Measurements from ENCODE around the gene MAD1L1.

MAD1L1 gene

DNA sequence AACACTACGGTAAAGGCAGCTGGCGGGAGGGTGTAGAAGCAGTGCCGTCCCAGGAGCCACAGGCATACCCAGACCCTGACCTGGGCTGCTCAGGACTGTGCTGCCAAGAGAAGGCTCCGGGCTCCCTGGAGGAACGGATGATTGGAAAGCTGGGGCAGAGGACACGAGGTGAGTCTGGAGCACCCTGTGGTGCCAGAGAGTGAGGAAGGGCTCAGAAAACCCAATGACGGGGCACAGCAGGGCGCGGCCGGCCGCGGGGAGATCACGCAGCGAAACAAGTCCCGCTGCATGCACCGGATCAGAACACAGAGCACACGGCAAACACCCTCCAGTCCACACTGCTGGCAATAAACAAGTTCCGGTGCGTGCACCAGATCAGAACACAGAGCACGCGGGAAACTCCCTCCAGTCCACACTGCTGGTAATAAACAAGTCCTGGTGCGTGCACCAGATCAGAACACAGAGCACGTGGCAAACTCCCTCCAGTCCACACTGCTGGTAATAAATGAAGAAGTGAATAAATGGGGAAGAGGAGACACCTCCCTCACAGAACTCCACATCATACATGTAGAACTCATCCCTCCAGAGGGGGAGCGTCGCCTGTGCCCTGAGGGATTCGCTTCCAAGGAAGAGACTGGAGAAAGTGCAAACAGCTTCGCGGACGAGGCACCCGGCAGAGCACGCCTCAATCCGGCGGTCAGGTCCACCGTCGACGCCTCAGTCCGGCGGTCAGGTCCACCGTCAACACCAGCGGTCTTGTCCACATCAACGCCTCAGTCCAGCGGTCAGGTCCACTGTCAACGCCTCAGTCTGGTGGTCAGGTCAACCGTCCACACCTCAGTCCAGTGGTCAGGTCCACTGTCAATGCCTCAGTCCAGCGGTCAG lies 265.0 kb downstream of the MAD1L1 start:
- Histone ChIP-seq H3K9me3 (ENCODE audit: control insufficient read depth, low read length) (no peaks in the 10 kb centered on the region), H3K36me3 (ENCODE audit: control insufficient read depth, insufficient read depth, low read length) (peaks cover 3% of the 10 kb centered on the region)
- no peak for DNase-seq

DNA sequence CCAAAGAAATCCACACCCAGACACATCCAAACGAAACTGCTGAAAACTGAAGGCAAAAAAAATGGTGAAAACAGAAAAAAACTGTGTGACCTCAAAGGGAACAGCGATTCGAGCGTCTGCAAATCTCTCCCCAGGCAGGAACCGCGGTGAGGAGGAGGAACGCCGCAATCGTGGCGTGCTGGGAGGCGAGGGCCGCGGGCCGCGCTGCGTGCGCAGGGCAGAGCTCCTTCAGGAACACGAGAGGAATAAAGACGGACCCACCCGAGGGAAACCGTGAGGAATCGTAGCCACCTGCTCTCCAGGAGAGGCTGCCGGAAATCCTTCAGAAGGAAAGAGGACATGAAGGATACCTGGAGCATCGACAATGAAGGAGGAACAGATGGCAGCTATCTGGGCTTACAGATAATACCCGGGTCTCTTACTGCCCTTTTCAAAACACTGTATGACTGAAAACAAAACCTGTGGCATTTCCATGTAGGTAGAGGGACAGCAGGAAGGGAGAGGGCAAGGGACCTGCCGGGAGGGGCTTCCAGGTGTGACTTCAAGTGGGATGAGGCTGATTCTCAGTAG lies 266.0 kb downstream of the MAD1L1 start:
- no peak for DNase-seq
- Histone ChIP-seq H3K4me1 (ENCODE audit: control insufficient read depth, insufficient read depth, low read length, poor library complexity, severe bottlenecking) (no peaks in the 10 kb centered on the region), H3K36me3 (ENCODE audit: control insufficient read depth, insufficient read depth, low read length) (peaks cover 3% of the 10 kb centered on the region), H3K4me3 (ENCODE audit: insufficient read depth, low read depth, low read length, poor library complexity, severe bottlenecking) (no peak overlapping the region), H3K27me3 (replicated peaks; ENCODE audit: control insufficient read depth, insufficient read depth, low read length, poor library complexity, severe bottlenecking) (no peaks in the 10 kb centered on the region), H3K9me3 (ENCODE audit: control insufficient read depth, low read length) (no peaks in the 10 kb centered on the region), H3K27ac (ENCODE audit: insufficient read depth, low read length, poor library complexity, severe bottlenecking) (no peak overlapping the region)

More for the DNA sequence above, 265.0 kb downstream of the MAD1L1 start:
- no peaks in the 10 kb centered on the region for H3K4me1 ChIP-seq (ENCODE audit: control insufficient read depth, insufficient read depth, low read length, poor library complexity, severe bottlenecking)
- no peak overlapping the region for H3K4me3 ChIP-seq (ENCODE audit: insufficient read depth, low read depth, low read length, poor library complexity, severe bottlenecking)
- H3K27ac ChIP-seq (ENCODE audit: insufficient read depth, low read length, poor library complexity, severe bottlenecking): no peak overlapping the region
- H3K27me3 ChIP-seq (replicated peaks; ENCODE audit: control insufficient read depth, insufficient read depth, low read length, poor library complexity, severe bottlenecking): no peaks in the 10 kb centered on the region

DNA sequence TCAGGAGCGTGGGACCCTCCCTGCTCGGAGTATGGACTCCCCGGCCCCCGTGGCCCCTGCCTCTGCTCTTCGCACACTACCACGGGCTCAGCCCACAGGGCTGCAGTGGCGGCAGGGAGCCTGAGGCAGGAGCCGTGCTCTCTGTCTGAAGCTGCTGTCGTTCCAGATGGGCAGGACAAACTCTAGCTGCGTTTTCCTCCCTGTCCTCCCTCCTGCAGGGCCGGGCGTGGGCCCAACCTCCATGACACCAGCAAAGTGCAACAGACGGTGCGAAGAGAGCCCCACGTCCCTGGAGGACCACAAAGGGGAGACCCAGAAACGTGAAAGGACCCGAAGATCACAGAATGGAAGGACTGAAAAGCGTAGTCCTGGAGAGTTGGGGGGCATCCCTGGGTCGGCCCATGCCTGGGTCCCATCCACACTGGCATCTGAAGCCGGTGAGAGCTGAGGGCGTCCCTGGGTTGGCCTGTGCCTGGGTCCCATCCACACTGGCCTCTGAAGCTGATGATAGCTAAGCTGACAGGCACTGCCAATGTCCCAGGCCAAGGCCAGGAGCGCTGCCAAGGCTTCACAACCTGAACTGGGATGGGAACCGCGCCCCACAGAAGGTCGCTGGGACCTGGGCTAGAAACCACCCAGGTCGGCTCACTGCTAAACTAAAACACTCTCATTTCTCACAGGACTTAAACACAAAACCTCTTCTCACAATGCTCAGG lies 267.0 kb downstream of the MAD1L1 start:
- Histone ChIP-seq H3K27ac (ENCODE audit: insufficient read depth, low read length, poor library complexity, severe bottlenecking) (no peak overlapping the region), H3K9me3 (ENCODE audit: control insufficient read depth, low read length) (no peaks in the 10 kb centered on the region), H3K4me3 (ENCODE audit: insufficient read depth, low read depth, low read length, poor library complexity, severe bottlenecking) (no peak overlapping the region), H3K4me1 (ENCODE audit: control insufficient read depth, insufficient read depth, low read length, poor library complexity, severe bottlenecking) (no peaks in the 10 kb centered on the region), H3K27me3 (replicated peaks; ENCODE audit: control insufficient read depth, insufficient read depth, low read length, poor library complexity, severe bottlenecking) (no peaks in the 10 kb centered on the region), H3K36me3 (ENCODE audit: control insufficient read depth, insufficient read depth, low read length) (peaks cover 3% of the 10 kb centered on the region)
- no peak for DNase-seq

DNA sequence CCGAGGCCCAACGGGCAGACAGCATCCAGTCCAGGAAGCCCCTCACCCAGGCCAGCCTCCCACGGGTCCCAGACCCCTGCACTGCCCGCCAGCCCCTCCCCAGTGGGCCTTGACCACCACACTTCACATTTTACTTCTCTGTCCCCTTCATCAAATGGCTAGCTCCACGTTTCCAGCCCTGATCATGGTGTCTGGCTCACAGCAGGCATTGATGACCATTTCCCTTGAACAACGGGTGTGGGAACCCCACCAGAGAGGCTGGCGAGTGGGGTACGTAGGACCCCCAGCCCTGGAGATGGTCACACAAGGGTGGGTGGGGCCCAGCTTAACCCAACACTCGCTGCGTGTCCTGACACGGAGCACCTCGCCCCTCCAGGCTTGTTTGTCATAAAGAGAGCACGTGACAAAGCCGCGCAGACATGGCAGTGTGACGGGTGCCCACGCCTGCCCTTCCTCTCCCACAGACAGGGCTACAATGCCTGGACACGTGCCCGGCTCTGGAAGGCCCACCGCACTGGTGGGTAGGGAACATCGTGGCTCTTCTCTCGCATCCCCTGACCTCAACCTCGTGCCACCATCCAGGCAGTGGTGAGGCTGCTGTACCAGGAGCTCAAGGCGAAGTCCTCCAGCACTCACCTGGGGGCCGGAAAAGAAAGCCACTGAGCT lies 267.7 kb downstream of the MAD1L1 start:
- Histone ChIP-seq H3K27me3 (replicated peaks; ENCODE audit: control insufficient read depth, insufficient read depth, low read length, poor library complexity, severe bottlenecking) (no peaks in the 10 kb centered on the region), H3K27ac (ENCODE audit: insufficient read depth, low read length, poor library complexity, severe bottlenecking) (no peak overlapping the region), H3K4me1 (ENCODE audit: control insufficient read depth, insufficient read depth, low read length, poor library complexity, severe bottlenecking) (no peaks in the 10 kb centered on the region), H3K4me3 (ENCODE audit: insufficient read depth, low read depth, low read length, poor library complexity, severe bottlenecking) (no peak overlapping the region), H3K36me3 (ENCODE audit: control insufficient read depth, insufficient read depth, low read length) (peaks cover 3% of the 10 kb centered on the region), H3K9me3 (ENCODE audit: control insufficient read depth, low read length) (no peaks in the 10 kb centered on the region)
- DNase-seq: no peak

DNA sequence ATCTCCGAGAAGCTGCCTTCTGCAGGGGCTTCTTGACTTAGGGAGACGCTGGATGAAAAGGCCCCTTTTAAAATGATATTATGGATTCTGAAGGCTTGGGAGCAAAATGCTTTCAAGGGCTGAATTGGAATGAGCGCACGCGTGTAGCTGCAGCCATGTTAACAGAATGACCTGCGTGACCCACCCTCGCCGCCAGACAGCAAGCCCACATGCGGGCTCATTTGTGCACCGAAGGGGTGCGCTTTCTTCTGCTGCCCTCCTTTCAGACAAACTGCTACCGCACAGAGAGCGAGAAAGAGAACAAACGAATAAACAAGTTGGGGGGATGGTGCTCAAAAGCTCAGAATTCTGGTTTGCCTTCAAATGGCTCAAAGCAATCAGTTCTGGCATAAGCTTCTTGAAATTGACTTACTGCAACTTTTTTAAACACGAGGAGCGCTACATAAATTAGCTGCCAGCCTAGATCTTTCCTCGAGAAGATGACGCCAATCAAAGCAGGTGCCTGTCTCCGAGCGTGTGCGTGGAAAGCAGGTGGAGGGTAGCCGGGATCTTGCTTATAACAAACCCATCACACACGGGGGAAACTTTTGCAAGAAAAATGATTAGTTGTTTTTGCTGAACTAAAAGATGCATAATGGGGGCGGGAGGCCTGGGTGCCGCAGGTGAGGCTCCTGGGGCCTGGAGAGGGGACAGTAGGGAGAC lies 268.4 kb downstream of the MAD1L1 start:
- DNase-seq: no peak
- Histone ChIP-seq H3K27ac (ENCODE audit: insufficient read depth, low read length, poor library complexity, severe bottlenecking) (no peak overlapping the region), H3K36me3 (ENCODE audit: control insufficient read depth, insufficient read depth, low read length) (peaks cover 3% of the 10 kb centered on the region), H3K4me3 (ENCODE audit: insufficient read depth, low read depth, low read length, poor library complexity, severe bottlenecking) (no peak overlapping the region), H3K27me3 (replicated peaks; ENCODE audit: control insufficient read depth, insufficient read depth, low read length, poor library complexity, severe bottlenecking) (no peaks in the 10 kb centered on the region), H3K4me1 (ENCODE audit: control insufficient read depth, insufficient read depth, low read length, poor library complexity, severe bottlenecking) (no peaks in the 10 kb centered on the region), H3K9me3 (ENCODE audit: control insufficient read depth, low read length) (no peaks in the 10 kb centered on the region)

DNA sequence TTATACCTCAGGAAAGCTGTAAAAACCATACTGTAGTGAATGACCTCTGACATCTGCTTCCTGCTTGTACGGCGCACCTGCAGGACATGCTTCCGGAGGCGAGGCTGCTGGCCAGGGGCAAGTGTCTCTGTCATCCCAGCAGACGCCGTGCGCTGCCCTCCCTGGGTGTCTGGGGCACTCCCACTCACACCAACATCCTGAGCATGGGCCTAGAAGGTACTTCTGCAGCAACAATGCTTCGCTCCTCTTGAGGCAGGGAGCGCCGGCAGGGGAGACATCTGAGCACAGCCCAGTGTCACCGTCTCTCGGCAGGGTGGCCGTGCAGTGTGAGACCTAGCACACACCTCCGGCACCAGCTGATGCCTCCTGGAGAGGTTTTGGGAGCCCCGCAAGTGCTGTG lies 269.2 kb downstream of the MAD1L1 start:
- Histone ChIP-seq H3K27me3 (replicated peaks; ENCODE audit: control insufficient read depth, insufficient read depth, low read length, poor library complexity, severe bottlenecking) (no peaks in the 10 kb centered on the region), H3K27ac (ENCODE audit: insufficient read depth, low read length, poor library complexity, severe bottlenecking) (no peak overlapping the region), H3K4me3 (ENCODE audit: insufficient read depth, low read depth, low read length, poor library complexity, severe bottlenecking) (no peak overlapping the region)

DNA sequence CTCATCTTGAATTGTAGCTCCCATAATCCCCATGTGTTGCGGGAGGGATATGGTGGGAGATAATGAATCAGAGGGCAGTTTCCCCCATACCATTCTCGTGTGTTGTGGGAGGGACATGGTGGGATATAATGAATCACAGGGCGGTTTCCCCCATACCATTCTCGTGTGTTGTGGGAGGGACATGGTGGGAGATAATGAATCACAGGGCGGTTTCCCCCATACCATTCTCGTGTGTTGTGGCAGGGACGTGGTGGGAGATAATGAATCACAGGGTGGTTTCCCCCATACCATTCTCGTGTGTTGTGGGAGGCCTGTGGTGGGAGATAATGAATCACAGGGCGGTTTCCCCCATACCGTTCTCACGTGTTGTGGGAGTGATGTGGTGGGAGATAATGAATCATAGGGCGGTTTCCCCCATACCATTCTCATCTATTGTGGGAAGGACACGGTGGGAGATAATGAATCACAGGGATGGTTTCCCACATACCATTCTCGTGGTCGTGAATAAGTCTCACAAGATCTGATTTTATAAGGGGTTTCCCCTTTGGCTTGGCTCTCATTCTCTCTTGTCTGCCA lies 271.0 kb downstream of the MAD1L1 start:
- H3K27ac ChIP-seq (ENCODE audit: insufficient read depth, low read length, poor library complexity, severe bottlenecking): no peak overlapping the region
- no peaks in the 10 kb centered on the region for H3K27me3 ChIP-seq (replicated peaks; ENCODE audit: control insufficient read depth, insufficient read depth, low read length, poor library complexity, severe bottlenecking)
- H3K4me3 ChIP-seq (ENCODE audit: insufficient read depth, low read depth, low read length, poor library complexity, severe bottlenecking): no peak overlapping the region
- no peaks in the 10 kb centered on the region for H3K36me3 ChIP-seq (ENCODE audit: control insufficient read depth, insufficient read depth, low read length)
- DNase-seq: peak in 2 of 3 donors; percentile 44 to 50
- no peaks in the 10 kb centered on the region for H3K4me1 ChIP-seq (ENCODE audit: control insufficient read depth, insufficient read depth, low read length, poor library complexity, severe bottlenecking)
- no peaks in the 10 kb centered on the region for H3K9me3 ChIP-seq (ENCODE audit: control insufficient read depth, low read length)

More for the DNA sequence above, 269.2 kb downstream of the MAD1L1 start:
- Histone ChIP-seq H3K36me3 (ENCODE audit: control insufficient read depth, insufficient read depth, low read length) (peaks cover 3% of the 10 kb centered on the region), H3K9me3 (ENCODE audit: control insufficient read depth, low read length) (no peaks in the 10 kb centered on the region), H3K4me1 (ENCODE audit: control insufficient read depth, insufficient read depth, low read length, poor library complexity, severe bottlenecking) (no peaks in the 10 kb centered on the region)
- no peak for DNase-seq

DNA sequence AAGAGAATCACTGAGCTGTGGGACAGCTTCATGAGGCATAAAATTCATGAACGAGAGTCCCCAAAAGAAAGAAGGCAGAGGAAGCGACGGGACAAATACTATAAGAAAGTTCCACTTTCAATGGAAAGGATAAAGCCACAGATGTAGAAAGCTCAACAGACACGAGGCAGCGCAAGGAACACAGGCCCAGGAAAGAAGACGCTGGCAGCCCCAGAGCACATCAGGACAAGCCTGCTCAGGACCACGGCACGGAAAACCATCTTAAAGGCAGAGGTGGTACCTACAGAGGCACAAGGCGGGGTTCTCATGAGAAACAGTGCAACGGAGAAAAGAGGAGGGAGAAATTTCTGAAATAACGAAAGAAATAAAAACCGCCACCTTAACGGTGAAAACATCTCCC lies 273.4 kb downstream of the MAD1L1 start:
- Histone ChIP-seq H3K36me3 (ENCODE audit: control insufficient read depth, insufficient read depth, low read length) (no peaks in the 10 kb centered on the region), H3K4me1 (ENCODE audit: control insufficient read depth, insufficient read depth, low read length, poor library complexity, severe bottlenecking) (no peaks in the 10 kb centered on the region), H3K27ac (ENCODE audit: insufficient read depth, low read length, poor library complexity, severe bottlenecking) (no peak overlapping the region), H3K27me3 (replicated peaks; ENCODE audit: control insufficient read depth, insufficient read depth, low read length, poor library complexity, severe bottlenecking) (no peaks in the 10 kb centered on the region), H3K9me3 (ENCODE audit: control insufficient read depth, low read length) (no peaks in the 10 kb centered on the region), H3K4me3 (ENCODE audit: insufficient read depth, low read depth, low read length, poor library complexity, severe bottlenecking) (no peak overlapping the region)
- DNase-seq: no peak

DNA sequence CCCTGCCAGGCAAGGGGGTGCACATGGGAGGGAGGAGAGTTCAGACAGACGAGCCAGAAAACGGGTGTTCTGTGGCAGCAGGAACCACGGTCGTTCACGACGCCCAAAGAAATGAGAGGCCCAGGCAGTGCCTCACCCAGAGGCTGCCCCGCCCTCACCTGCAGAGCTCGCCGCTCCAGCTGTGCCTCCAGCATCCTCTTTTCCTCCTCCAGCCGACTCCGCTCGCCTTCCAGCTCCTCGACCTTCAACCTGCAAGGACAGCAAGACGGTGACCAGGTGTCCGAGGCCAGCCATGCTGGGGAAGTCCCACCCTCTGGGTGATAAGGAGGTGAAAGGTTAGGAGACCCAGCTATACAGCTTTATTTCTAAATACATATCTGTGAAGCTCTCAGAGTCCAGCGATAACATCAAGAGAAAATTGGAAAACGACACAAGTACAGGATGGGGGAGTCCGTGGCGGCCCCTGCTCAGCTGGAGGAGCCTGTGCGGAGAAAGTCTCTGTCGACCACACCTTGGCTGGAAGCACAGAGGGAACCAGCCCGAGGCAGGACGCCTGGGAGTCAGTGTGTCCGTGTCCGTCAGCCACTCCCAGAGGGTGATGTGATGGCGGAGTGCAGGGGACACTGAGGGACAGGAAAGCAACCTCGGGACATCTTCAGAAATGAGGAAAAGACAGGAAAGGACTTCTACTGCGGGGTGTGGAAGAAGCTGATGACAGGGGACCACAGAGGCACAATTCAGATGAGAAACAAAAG lies 275.1 kb downstream of the MAD1L1 start:
- Histone ChIP-seq H3K9me3 (ENCODE audit: control insufficient read depth, low read length) (no peaks in the 10 kb centered on the region), H3K27me3 (replicated peaks; ENCODE audit: control insufficient read depth, insufficient read depth, low read length, poor library complexity, severe bottlenecking) (no peaks in the 10 kb centered on the region), H3K36me3 (ENCODE audit: control insufficient read depth, insufficient read depth, low read length) (no peaks in the 10 kb centered on the region), H3K27ac (ENCODE audit: insufficient read depth, low read length, poor library complexity, severe bottlenecking) (no peak overlapping the region), H3K4me1 (ENCODE audit: control insufficient read depth, insufficient read depth, low read length, poor library complexity, severe bottlenecking) (no peaks in the 10 kb centered on the region), H3K4me3 (ENCODE audit: insufficient read depth, low read depth, low read length, poor library complexity, severe bottlenecking) (no peak overlapping the region)
- no peak for DNase-seq

Data from effector memory CD4-positive, alpha-beta T cell (primary cell).